PFSK-1 (cell line): ENCODE data around the gene IGF1R.

Source experiments
- POLR2AphosphoS5 ChIP-seq: IDR thresholded peaks from 2 replicates; pipeline ENCODE4 v1.6.1; 2012; ENCODE audit warnings: low read depth, mild to moderate bottlenecking, control low read depth, low read length, moderate library complexity
- TAF1 ChIP-seq: IDR thresholded peaks from 2 replicates; pipeline ENCODE4 v1.6.1; 2012; ENCODE audit warnings: low read length, control low read depth, borderline replicate concordance; ENCODE audit not compliant: insufficient read depth

DNA sequence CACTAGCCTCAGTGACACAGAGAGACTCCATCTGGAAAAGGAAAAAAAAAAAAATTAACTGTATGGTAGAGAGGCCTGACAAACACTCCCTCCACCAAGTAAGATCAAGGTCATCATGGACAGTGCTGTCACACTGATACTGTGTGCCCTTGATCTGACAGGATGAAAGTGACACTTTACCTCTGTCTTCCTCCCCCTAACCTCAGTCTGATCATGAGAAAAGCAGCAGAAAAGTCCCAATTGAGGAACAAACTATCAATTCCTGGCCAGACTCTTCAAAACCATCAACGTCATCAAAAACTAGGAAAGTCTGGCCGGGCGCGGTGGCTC, 332.5 kb downstream of the IGF1R start:
- TF ChIP-seq TAF1 (no peak), POLR2AphosphoS5 (no peak)
